ENCODE measurements around the gene SNX33. TPM values are rescaled to one million over a fixed set of nuclear protein-coding genes. Genes with fewer than 3 reads are reported as not detected.

SNX33 gene
- total and polyA plus RNA-seq, 2 of the 13 experiments (the other 11 are each of a cell fraction or from before 2014, with no cell fraction given) = 11.0 to 11.6 TPM

GRCh38 chr15:75650908-75651809 lies 3.4 kb downstream of the SNX33 start (continued):
- TF ChIP-seq THRA (CRISPR knock-in tag; IDR thresholded peaks at IDR 0.05; ENCODE audit: borderline replicate concordance) (peak; percentile 96), RXRA (CRISPR knock-in tag; IDR thresholded peaks at IDR 0.05) (peak; percentile 97), ZNF337 (CRISPR knock-in tag; IDR thresholded peaks at IDR 0.05; ENCODE audit: borderline replicate concordance, low read depth) (no peak), FOSL2 (CRISPR knock-in tag; IDR thresholded peaks at IDR 0.05) (peak; percentile 99), RAD51 (IDR thresholded peaks at IDR 0.05; ENCODE audit: borderline replicate concordance) (no peak), SP1 (IDR thresholded peaks at IDR 0.05) (no peak), SP1 (CRISPR knock-in tag; IDR thresholded peaks at IDR 0.05) (peak; percentile 18; the same call in 1 of the 2 replicates), ZNF547 (CRISPR knock-in tag; IDR thresholded peaks at IDR 0.05) (peak; percentile 29; the same call in 1 of the 2 replicates), ZBED4 (CRISPR knock-in tag; IDR thresholded peaks at IDR 0.05; ENCODE audit: borderline replicate concordance) (peak; percentile 41; the same call in 1 of the 2 replicates), ESRRA (CRISPR knock-in tag; IDR thresholded peaks at IDR 0.05; ENCODE audit: low read depth) (peak; percentile 82), ZNF543 (CRISPR knock-in tag; IDR thresholded peaks at IDR 0.05) (0 out of 2 replicates have a peak, but pooled peaks have one; percentile 61), SP140L (CRISPR knock-in tag; IDR thresholded peaks at IDR 0.05; ENCODE audit: borderline replicate concordance) (no peak), HNRNPL (IDR thresholded peaks at IDR 0.05; ENCODE audit: low read depth, low read length) (peak; percentile 74; the same call in 1 of the 2 replicates), KLF11 (CRISPR knock-in tag; IDR thresholded peaks at IDR 0.05) (no peak), PLSCR1 (CRISPR knock-in tag; IDR thresholded peaks at IDR 0.05; ENCODE audit: borderline replicate concordance) (no peak), FOXO1 (CRISPR knock-in tag; IDR thresholded peaks at IDR 0.05) (peak; percentile 71), ZNF670 (CRISPR knock-in tag; IDR thresholded peaks at IDR 0.05; ENCODE audit: borderline replicate concordance) (no peak), ZNF660 (CRISPR knock-in tag; IDR thresholded peaks at IDR 0.05; ENCODE audit: borderline replicate concordance, low read depth) (no peak), HCFC1 (IDR thresholded peaks at IDR 0.05; ENCODE audit: low read depth, low read length) (no peak), SOX6 (IDR thresholded peaks at IDR 0.05) (no peak), SOX6 (CRISPR knock-in tag; IDR thresholded peaks at IDR 0.05) (peak; percentile 71), NFKB2 (CRISPR knock-in tag; IDR thresholded peaks at IDR 0.05; ENCODE audit: borderline replicate concordance) (0 out of 2 replicates have a peak, but pooled peaks have one; percentile 59), ZNF674 (CRISPR knock-in tag; IDR thresholded peaks at IDR 0.05; ENCODE audit: low read depth) (no peak)
